DND-41 (cell line): ENCODE measurements around the gene CHAT.

ENCODE experiments used
- CTCF ChIP-seq: IDR thresholded peaks from 2 replicates; pipeline ENCODE4 v1.5.1; 2012; ENCODE audit warnings: borderline replicate concordance, low read length, moderate library complexity, mild to moderate bottlenecking; ENCODE audit not compliant: poor library complexity, severe bottlenecking; ENCODE audit errors: extremely low read depth
- EZH2 ChIP-seq: IDR thresholded peaks from 3 replicates; pipeline ENCODE4 v1.6.1; 2012; ENCODE audit warnings: borderline replicate concordance, low read depth, mild to moderate bottlenecking, moderate library complexity, low read length, inconsistent platforms; ENCODE audit not compliant: severe bottlenecking

DNA sequence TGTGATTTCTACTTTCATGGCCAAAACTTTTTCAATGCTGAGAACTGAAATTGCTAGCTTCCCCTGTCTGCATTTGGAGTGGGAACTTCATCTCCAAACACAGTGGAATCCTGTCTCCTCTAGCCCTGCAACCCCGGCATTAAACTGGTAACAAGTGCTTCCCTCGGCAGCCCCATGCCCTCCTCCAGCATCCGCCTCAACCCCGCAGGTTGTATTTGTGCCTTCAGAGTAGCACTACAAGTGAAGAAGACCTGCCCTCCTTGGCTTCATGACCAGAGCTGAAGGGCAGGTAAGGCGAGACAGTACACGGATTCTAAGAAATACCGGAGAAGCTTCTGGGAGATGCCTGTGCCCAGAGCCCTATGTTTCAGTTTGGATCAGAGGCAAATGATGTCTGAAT lies 82.5 kb downstream of the CHAT start:
- TF ChIP-seq CTCF (no peak), EZH2 (no peak)
